ENCODE results near the gene DCAF4. TPM values are rescaled to one million over a fixed set of nuclear protein-coding genes. Genes with fewer than 3 reads are reported as not detected.

The DCAF4 gene
- polyA plus RNA-seq, 1 of the 3 experiments (the other 2 are of a cell fraction), result 17.9 TPM

- TF ChIP-seq CTCF (IDR thresholded peaks at IDR 0.05), result no peak
These were observed 32.0 kb upstream of the DCAF4 start (continued) for GRCh38 chr14:72894323-72894622.

GRCh38 chr14:72894623-72895378 is 31.5 kb upstream of the DCAF4 start:
- H3K9me2 ChIP-seq, result no peaks in the 10 kb centered on the region
- H3K27me3 ChIP-seq (ENCODE audit: insufficient read depth), result peaks cover 17% of the 10 kb centered on the region
- no peak for TF ChIP-seq TCF12 (IDR thresholded peaks at IDR 0.05)
- no peak for TF ChIP-seq FOXJ3 (CRISPR knock-in tag; IDR thresholded peaks at IDR 0.05)
- no peak for TF ChIP-seq CHD2 (IDR thresholded peaks at IDR 0.05; ENCODE audit: low read length, partially characterized antibody)
- TF ChIP-seq NRF1 (IDR thresholded peaks at IDR 0.05; ENCODE audit: low read depth, low read length), result no peak
- no peak for TF ChIP-seq RCOR1 (IDR thresholded peaks at IDR 0.05; ENCODE audit: low read length)
- no peak for TF ChIP-seq MXI1 (IDR thresholded peaks at IDR 0.05; ENCODE audit: low read depth, low read length)
- no peak for TF ChIP-seq TEAD4 (IDR thresholded peaks at IDR 0.05; ENCODE audit: borderline replicate concordance, insufficient read depth)
- no peak for TF ChIP-seq YY1 (IDR thresholded peaks at IDR 0.05; ENCODE audit: low read depth)
- no peak for TF ChIP-seq MAX (IDR thresholded peaks at IDR 0.05; ENCODE audit: low read depth)
- no peaks in the 10 kb centered on the region for H3K9me3 ChIP-seq
- CTCF ChIA-PET, result interaction anchor here (0.5 to 7.5 kb wide), 6 partner anchors 9 to 380 kb away, joined by 3 to 70 read pairs (median 8); no protein-coding TSS in a partner anchor
- H3K4me3 ChIP-seq (ENCODE audit: low read depth in 2 of 2, low read length in 1 of 2), result peak overlapping the region; percentile 80 to 99
- no peak overlapping the region for H3K27ac ChIP-seq (ENCODE audit: low read depth in 2 of 2, low read length in 1 of 2)
- no peaks in the 10 kb centered on the region for H3K79me2 ChIP-seq (ENCODE audit: insufficient read depth)
- peaks cover 15 to 26% of the 10 kb centered on the region in 2 experiments; a peak in 3 of 4 replicates for H3K4me1 ChIP-seq (ENCODE audit: control insufficient read depth in 1 of 2, insufficient read depth in 2 of 2, low read depth in 1 of 2, low read length in 1 of 2)
- H4K20me1 ChIP-seq (ENCODE audit: insufficient read depth), result no peaks in the 10 kb centered on the region
- POLR2A ChIA-PET, result no interaction called here
- peak; percentile 34 for DNase-seq
- H2AFZ ChIP-seq (ENCODE audit: low read depth), result peak overlapping the region; percentile 90
- no peaks in the 10 kb centered on the region for H3K36me3 ChIP-seq (replicated peaks in 1 of 2; ENCODE audit: control insufficient read depth in 1 of 2, insufficient read depth in 2 of 2, low read length in 1 of 2)
- 0 out of 2 replicates have a peak overlapping the region, but pooled peaks have one; percentile 17 for H3K9ac ChIP-seq
- peaks cover 3% of the 10 kb centered on the region for H3F3A ChIP-seq (replicated peaks; ENCODE audit: insufficient read depth)
- peak overlapping the region; percentile 95 for H3K4me2 ChIP-seq
- 3% methylated on average over 25 of the region's 25 CpGs for WGBS (ENCODE audit: low lambda C conversion rate)

- H3K9me2 ChIP-seq, result no peaks in the 10 kb centered on the region
- H2AFZ ChIP-seq (ENCODE audit: low read depth), result no peak overlapping the region
- no peak overlapping the region for H3K4me2 ChIP-seq
- DNase-seq, result no peak
- H3K79me2 ChIP-seq (ENCODE audit: insufficient read depth), result no peaks in the 10 kb centered on the region
- no peaks in the 10 kb centered on the region for H3K36me3 ChIP-seq (replicated peaks in 1 of 2; ENCODE audit: control insufficient read depth in 1 of 2, insufficient read depth in 2 of 2, low read length in 1 of 2)
- H3K9me3 ChIP-seq, result no peaks in the 10 kb centered on the region
- no peak overlapping the region for H3K27ac ChIP-seq (ENCODE audit: low read depth in 2 of 2, low read length in 1 of 2)
- ChIA-PET POLR2A (no interaction called here), CTCF (interaction anchor here (1.2 to 10.8 kb wide), 2 partner anchors 50 to 384 kb away, joined by 3 to 339 read pairs; no protein-coding TSS in a partner anchor)
- H3K4me3 ChIP-seq (ENCODE audit: low read depth in 2 of 2, low read length in 1 of 2), result no peak overlapping the region
- peaks cover 9 to 15% of the 10 kb centered on the region in 2 experiments; a peak in 3 of 4 replicates for H3K4me1 ChIP-seq (ENCODE audit: control insufficient read depth in 1 of 2, insufficient read depth in 2 of 2, low read depth in 1 of 2, low read length in 1 of 2)
- WGBS (ENCODE audit: low lambda C conversion rate), result 58% methylated on average over 3 of the region's 3 CpGs
- no peak overlapping the region for H3K9ac ChIP-seq
- peaks cover 3% of the 10 kb centered on the region for H3F3A ChIP-seq (replicated peaks; ENCODE audit: insufficient read depth)
- H4K20me1 ChIP-seq (ENCODE audit: insufficient read depth), result no peaks in the 10 kb centered on the region
- TF ChIP-seq POLR2AphosphoS5 (IDR thresholded peaks at IDR 0.05; ENCODE audit: low read depth, low read length), result no peak
- TF ChIP-seq JUND (IDR thresholded peaks at IDR 0.05), result no peak
- no peak for TF ChIP-seq RXRA (IDR thresholded peaks at IDR 0.05; ENCODE audit: borderline replicate concordance, low read depth)
- no peak for TF ChIP-seq USF1 (IDR thresholded peaks at IDR 0.05; ENCODE audit: borderline replicate concordance, low read depth)
- TF ChIP-seq RFX5 (IDR thresholded peaks at IDR 0.05; ENCODE audit: low read length), result no peak
- no peak for TF ChIP-seq MXI1 (IDR thresholded peaks at IDR 0.05; ENCODE audit: low read depth, low read length)
- TF ChIP-seq GATA2 (CRISPR knock-in tag; IDR thresholded peaks at IDR 0.05), result no peak
- no peak for TF ChIP-seq FOSL2 (IDR thresholded peaks at IDR 0.05; ENCODE audit: borderline replicate concordance, low read depth)
- no peak for TF ChIP-seq FOXJ3 (CRISPR knock-in tag; IDR thresholded peaks at IDR 0.05)
- no peaks in the 10 kb centered on the region; the same call in 1 of the 2 replicates for H3K27me3 ChIP-seq (ENCODE audit: insufficient read depth)
These were observed 27.8 kb upstream of the DCAF4 start for GRCh38 chr14:72898448-72898847.
